GM12874 (cell line): ENCODE data around the gene RALGPS1.

ENCODE experiments used
- TF ChIP-seq, protein P1 (sequence below): IDR thresholded peaks from 2 replicates; pipeline ENCODE4 v1.5.1; 2011; ENCODE audit warnings: low read depth, mild to moderate bottlenecking, control low read depth, low read length, moderate library complexity; ENCODE audit not compliant: insufficient read depth

RALGPS1 gene

DNA sequence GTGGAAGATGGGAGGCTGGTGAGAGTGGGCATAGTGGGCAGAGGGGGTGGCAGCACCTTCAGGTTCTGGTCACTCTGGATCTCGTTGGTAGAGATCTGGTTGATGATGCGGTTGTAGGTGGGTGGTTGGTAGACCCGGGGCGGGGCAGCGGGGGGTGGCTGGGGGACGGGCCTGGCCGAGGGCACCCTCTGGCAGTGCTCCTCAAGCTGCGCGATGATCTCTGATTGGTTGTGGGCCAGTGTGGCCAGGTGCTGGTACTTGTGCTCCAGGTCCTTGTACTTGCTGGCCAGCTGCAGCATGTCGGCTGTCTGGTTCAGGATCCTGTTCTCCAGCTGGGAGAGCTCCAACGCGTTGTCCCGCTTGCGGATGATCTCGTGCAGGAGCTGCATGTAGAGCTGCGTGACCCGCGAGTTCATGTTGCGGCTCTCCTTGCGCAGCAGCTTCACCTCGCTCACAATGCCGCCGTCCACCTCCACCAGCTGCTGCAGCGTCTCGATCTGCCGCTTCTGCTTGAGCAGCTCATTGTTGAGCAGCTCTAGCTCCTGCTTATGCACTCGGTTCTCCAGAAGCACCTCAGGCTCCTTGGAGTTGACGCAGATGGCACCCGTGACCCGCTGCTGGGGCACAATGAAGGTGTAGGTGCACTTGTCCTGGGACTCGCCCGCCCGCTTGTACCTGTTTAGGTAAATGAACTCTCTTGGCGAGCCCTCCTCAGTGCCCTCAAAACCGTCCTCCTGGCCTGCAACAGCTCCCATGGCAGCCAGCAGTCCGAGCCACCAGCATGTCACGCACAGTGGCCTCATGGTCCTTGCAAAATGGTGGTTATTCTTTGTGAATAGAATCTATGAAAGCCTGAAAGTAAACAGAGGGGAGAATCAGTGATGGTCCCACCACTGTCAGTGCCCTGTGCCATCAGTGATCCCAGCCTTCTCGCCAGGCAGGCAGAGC, 193.6 kb downstream of the RALGPS1 start:
- TF ChIP-seq, protein P1, sequence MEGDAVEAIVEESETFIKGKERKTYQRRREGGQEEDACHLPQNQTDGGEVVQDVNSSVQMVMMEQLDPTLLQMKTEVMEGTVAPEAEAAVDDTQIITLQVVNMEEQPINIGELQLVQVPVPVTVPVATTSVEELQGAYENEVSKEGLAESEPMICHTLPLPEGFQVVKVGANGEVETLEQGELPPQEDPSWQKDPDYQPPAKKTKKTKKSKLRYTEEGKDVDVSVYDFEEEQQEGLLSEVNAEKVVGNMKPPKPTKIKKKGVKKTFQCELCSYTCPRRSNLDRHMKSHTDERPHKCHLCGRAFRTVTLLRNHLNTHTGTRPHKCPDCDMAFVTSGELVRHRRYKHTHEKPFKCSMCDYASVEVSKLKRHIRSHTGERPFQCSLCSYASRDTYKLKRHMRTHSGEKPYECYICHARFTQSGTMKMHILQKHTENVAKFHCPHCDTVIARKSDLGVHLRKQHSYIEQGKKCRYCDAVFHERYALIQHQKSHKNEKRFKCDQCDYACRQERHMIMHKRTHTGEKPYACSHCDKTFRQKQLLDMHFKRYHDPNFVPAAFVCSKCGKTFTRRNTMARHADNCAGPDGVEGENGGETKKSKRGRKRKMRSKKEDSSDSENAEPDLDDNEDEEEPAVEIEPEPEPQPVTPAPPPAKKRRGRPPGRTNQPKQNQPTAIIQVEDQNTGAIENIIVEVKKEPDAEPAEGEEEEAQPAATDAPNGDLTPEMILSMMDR = no peak

DNA sequence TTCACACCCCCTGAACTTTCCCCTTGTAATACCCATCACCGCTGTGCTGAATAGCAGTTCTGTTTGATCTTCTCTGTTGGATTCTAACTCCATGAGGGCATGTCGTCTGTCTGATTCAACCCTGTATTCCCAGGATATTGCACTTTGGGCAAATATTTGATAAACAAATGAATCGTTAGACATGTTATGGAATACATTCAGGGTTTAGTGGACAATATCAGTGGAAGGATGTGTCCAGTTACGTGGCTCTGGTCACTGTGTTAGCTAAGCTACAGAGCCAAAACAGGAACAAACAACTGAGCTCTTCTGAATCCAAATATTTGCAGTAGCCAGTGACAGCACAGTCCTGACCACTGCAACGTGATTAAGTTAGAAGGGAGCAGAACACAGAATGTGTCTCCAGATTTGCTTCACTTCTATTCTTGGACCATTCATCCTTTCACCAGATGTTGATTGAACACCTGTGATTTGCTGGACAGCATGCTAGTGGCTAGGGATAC, 194.7 kb downstream of the RALGPS1 start:
- TF ChIP-seq, protein P1 = no peak

DNA sequence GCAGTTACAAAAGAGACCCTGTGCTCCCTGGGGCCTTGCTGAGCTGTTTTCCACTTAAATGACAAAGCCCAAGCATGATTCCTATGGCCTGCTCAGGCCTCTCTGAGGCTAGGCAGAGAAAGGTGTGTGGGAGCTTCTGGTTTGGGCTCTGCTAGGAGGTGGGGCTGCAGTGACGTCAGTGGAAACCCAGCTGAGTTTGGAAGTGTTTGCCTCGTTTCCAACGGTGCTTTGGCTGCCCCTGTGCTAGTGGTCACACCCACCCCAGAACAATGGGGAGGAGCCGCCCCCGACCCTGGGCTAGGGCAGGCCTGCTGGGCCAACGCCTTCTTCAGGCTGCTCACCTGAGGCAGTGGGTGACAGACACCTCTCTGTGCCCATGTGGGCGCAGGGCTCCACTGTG, 197.5 kb downstream of the RALGPS1 start:
- TF ChIP-seq, protein P1 = no peak

DNA sequence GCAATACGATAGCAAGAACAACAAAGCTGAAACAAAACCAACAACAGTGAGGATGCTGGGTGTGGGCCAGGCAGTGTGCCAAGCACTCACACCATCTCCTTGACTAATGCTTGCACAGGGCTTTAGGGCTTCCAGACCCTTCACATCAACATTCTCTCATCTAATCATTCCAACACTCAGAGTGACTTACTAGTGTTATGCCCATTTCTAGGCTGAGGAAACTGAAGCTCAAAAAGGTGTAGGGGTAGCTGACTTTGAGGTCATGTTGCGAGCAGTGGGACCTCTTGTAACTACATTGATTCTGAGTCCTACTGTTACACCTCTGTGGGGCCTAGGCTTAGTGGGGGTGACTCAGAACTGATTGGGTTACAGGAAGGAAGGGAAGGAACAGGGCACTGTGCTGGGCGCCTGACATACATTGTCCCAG, 198.2 kb downstream of the RALGPS1 start:
- TF ChIP-seq, protein P1 = no peak

DNA sequence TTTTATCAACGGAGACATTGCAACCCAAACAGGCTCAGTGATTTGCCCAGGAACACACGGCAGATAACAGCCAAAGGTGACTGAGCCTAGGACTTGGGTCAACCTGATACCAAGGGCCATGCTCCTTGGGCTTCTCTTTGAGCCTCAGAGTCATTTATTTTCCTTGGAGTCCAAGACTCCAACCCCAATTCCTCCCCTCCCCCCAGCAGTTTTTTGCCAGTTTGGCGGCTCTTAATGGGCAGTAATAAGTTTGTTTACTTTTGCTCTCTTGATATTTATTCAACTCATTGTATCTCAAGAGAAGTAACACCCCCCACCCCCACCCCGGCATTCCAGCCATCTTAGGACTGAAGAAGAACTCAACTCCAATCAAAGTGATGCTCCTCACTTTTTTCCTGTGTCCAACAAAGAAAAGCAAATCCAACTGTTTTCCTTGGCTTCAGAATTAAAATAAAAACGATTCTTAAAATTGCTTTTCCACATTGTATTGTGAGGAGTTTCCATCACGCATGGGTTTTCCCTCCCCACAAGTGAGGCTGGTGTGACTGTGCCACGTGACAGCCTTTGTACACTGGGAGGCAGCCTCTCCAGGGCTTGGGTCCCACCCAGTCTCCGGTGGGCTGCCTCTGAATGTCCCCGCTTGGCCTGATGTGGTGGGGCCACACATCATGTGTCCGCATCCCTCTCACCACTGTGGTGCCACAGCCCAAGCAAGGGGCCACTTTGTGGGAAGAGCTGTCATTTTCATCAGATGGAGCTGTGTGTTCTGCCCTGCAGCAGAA, 198.8 kb downstream of the RALGPS1 start:
- TF ChIP-seq, protein P1 = no peak

DNA sequence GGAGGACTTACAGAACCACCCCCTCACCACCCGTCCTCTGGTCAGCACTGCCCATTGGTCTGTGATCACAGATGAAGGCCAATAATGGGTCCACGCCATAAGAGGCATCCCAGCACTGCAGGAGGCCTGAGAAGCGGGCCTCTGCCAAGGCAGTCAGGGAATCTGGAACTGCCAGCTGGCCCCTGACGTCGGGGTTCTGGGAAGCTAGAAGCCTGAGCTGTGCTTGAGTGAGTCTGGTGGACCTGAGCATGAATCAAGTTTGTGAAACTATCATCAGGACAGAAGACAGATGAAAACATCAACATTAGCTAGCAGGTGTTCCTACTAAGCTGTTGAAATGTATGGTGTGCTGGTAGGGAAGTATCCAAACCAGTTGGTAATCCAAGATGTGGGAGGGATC, 200.0 kb downstream of the RALGPS1 start:
- TF ChIP-seq, protein P1 = no peak

DNA sequence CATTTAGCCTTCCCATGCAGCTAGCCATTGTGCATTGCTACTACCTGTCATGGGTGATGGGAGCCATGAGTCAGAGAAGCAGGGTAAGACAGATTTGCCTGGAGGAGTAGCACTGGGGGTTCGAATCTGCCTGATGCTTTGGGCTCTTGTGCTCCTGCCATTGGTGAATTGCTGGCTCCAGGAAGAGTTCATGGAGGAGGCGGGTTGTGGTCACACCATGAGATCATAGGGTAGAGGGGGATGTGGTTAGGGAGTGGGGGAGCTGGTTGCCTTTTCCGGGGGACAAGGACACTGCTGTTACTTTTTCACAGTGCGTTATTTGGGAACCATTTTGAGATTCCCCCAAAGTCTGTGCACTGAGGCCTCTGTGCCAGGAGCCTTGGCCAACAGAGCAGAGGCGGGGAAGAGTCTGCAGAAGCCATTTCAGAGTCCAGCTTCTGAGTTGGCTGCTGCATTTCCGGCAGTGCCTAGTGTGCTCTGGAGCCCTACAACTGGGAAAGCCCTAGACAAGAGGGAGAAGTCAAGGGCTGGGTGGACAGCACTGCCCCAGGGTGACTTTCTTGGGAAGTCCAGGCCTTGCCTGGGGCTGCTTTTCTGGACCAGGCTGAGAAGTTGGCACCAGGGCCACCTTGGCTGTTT, 201.6 kb downstream of the RALGPS1 start:
- TF ChIP-seq, protein P1 = no peak
